HG02759 (cell line): ENCODE results near the gene CNTN6.

Source experiments
- ATAC-seq: cut with Tn5 transposase; IDR thresholded peaks from one replicate; pipeline ENCODE4 v1.9.1; 2021; ENCODE audit warnings: mild to moderate bottlenecking, moderate library complexity; ENCODE audit not compliant: unreplicated experiment

Gene CNTN6

GRCh38 chr3:1171320-1171719, 78.5 kb downstream of the CNTN6 start:
- no peak for ATAC-seq

GRCh38 chr3:1172644-1173043, 79.8 kb downstream of the CNTN6 start:
- no peak for ATAC-seq

GRCh38 chr3:1179146-1179545, 86.3 kb downstream of the CNTN6 start:
- ATAC-seq: no peak

- ATAC-seq: no peak
Measured at GRCh38 chr3:1183320-1184048, 90.7 kb downstream of the CNTN6 start.

- ATAC-seq: no peak
Measured at GRCh38 chr3:1190569-1190968, 97.7 kb downstream of the CNTN6 start.

- no peak for ATAC-seq
Measured at GRCh38 chr3:1191026-1191425, 98.2 kb downstream of the CNTN6 start.

GRCh38 chr3:1195947-1196346, 103.1 kb downstream of the CNTN6 start:
- no peak for ATAC-seq

GRCh38 chr3:1197051-1197450, 104.2 kb downstream of the CNTN6 start:
- no peak for ATAC-seq

GRCh38 chr3:1200371-1200770, 107.5 kb downstream of the CNTN6 start:
- no peak for ATAC-seq

- no peak for ATAC-seq
Measured at GRCh38 chr3:1207904-1208303, 115.1 kb downstream of the CNTN6 start.

- no peak for ATAC-seq
Measured at GRCh38 chr3:1214933-1215332, 122.1 kb downstream of the CNTN6 start.

- no peak for ATAC-seq
Measured at GRCh38 chr3:1216856-1217255, 124.0 kb downstream of the CNTN6 start.

- no peak for ATAC-seq
Measured at GRCh38 chr3:1227111-1227510, 134.3 kb downstream of the CNTN6 start.

- ATAC-seq: no peak
Measured at GRCh38 chr3:1228289-1228688, 135.5 kb downstream of the CNTN6 start.

GRCh38 chr3:1230920-1231319, 138.1 kb downstream of the CNTN6 start:
- no peak for ATAC-seq

GRCh38 chr3:1232276-1232675, 139.5 kb downstream of the CNTN6 start:
- no peak for ATAC-seq

GRCh38 chr3:1235526-1236120, 142.8 kb downstream of the CNTN6 start:
- no peak for ATAC-seq

GRCh38 chr3:1251282-1252060, 158.6 kb downstream of the CNTN6 start:
- no peak for ATAC-seq

GRCh38 chr3:1252061-1252430, 159.2 kb downstream of the CNTN6 start:
- ATAC-seq: no peak

GRCh38 chr3:1262246-1262645, 169.4 kb downstream of the CNTN6 start:
- no peak for ATAC-seq

- ATAC-seq: no peak
Measured at GRCh38 chr3:1263121-1263520, 170.3 kb downstream of the CNTN6 start.

GRCh38 chr3:1269808-1270207, 177.0 kb downstream of the CNTN6 start:
- ATAC-seq: no peak
